ENCODE results near the gene DDX10.

Gene DDX10

DNA sequence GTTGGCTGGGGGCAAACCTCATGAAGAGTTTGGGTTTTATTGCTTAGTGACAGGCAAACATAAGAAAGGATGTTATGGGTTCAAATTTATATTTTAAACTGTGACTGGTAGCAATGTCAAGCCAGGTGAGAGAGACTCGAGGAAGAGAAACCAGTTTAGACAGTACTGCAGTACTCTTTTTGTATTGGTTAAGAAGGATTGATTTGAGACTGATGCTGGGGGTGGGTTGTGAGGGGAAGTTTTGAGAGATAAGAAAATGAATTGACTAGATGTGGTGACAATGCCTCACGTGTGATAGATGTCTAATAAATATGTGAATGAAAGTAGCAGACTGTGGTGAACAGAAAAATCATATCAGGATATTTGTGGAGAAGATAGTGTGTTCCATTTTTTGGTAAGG, 142.4 kb downstream of the DDX10 start:
- H3K4me3 ChIP-seq (replicated peaks; ENCODE audit: insufficient read depth, low read length), result no peak overlapping the region
- no peak for TF ChIP-seq SPI1 (IDR thresholded peaks at IDR 0.05; ENCODE audit: borderline replicate concordance, low read depth)
- TF ChIP-seq GABPA (IDR thresholded peaks at IDR 0.05; ENCODE audit: low read depth), result no peak
- TF ChIP-seq POLR2AphosphoS5 (IDR thresholded peaks at IDR 0.05; ENCODE audit: low read depth), result no peak
- TF ChIP-seq REST (IDR thresholded peaks at IDR 0.05; ENCODE audit: insufficient replicate concordance, low read depth), result no peak
- TF ChIP-seq, protein P1, sequence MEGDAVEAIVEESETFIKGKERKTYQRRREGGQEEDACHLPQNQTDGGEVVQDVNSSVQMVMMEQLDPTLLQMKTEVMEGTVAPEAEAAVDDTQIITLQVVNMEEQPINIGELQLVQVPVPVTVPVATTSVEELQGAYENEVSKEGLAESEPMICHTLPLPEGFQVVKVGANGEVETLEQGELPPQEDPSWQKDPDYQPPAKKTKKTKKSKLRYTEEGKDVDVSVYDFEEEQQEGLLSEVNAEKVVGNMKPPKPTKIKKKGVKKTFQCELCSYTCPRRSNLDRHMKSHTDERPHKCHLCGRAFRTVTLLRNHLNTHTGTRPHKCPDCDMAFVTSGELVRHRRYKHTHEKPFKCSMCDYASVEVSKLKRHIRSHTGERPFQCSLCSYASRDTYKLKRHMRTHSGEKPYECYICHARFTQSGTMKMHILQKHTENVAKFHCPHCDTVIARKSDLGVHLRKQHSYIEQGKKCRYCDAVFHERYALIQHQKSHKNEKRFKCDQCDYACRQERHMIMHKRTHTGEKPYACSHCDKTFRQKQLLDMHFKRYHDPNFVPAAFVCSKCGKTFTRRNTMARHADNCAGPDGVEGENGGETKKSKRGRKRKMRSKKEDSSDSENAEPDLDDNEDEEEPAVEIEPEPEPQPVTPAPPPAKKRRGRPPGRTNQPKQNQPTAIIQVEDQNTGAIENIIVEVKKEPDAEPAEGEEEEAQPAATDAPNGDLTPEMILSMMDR (IDR thresholded peaks at IDR 0.05; ENCODE audit: insufficient read depth, low read length), result no peak
- no peak for DNase-seq (ENCODE audit: low read depth in 1 of 2, low spot score in 1 of 2)
- H3K27me3 ChIP-seq (ENCODE audit: insufficient read depth, poor library complexity, severe bottlenecking), result no peaks in the 10 kb centered on the region
- H3K27ac ChIP-seq (replicated peaks), result no peak overlapping the region

DNA sequence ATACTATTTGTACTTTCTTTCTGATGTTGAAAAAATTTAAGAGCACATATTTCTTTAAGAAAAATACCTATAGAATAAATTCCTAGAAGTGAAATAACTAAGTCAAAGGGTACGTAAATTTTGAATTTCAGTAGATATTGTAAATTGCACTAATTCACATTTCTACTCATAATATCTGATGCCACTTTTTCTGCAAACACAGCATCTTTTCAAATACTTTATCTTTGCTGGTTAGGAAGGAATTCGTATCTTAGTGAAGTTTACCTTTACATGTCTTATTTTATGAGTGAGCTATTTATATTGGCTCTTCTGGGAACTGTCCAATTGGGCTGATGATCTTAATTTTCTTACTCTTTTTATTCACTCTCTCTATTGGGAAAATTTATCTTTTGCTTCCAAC, 148.2 kb downstream of the DDX10 start:
- Histone ChIP-seq H3K27ac (replicated peaks) (no peak overlapping the region), H3K27me3 (ENCODE audit: insufficient read depth, poor library complexity, severe bottlenecking) (no peaks in the 10 kb centered on the region), H3K4me3 (replicated peaks; ENCODE audit: insufficient read depth, low read length) (no peak overlapping the region)
- DNase-seq (ENCODE audit: low read depth in 1 of 2, low spot score in 1 of 2), result no peak
- no peak for TF ChIP-seq REST (IDR thresholded peaks at IDR 0.05; ENCODE audit: insufficient replicate concordance, low read depth)
- no peak for TF ChIP-seq GABPA (IDR thresholded peaks at IDR 0.05; ENCODE audit: low read depth)
- TF ChIP-seq, protein P1 (IDR thresholded peaks at IDR 0.05; ENCODE audit: insufficient read depth, low read length), result no peak
- TF ChIP-seq POLR2AphosphoS5 (IDR thresholded peaks at IDR 0.05; ENCODE audit: low read depth), result no peak
- no peak for TF ChIP-seq SPI1 (IDR thresholded peaks at IDR 0.05; ENCODE audit: borderline replicate concordance, low read depth)

- Histone ChIP-seq H3K4me3 (replicated peaks; ENCODE audit: insufficient read depth, low read length) (no peak overlapping the region), H3K27ac (replicated peaks) (peak overlapping the region; percentile 30; the same call in 1 of the 2 replicates), H3K27me3 (ENCODE audit: insufficient read depth, poor library complexity, severe bottlenecking) (no peaks in the 10 kb centered on the region)
- no peak for DNase-seq (ENCODE audit: low read depth in 1 of 2, low spot score in 1 of 2)
- TF ChIP-seq, protein P1 (IDR thresholded peaks at IDR 0.05; ENCODE audit: insufficient read depth, low read length), result no peak
- TF ChIP-seq GABPA (IDR thresholded peaks at IDR 0.05; ENCODE audit: low read depth), result no peak
- no peak for TF ChIP-seq POLR2AphosphoS5 (IDR thresholded peaks at IDR 0.05; ENCODE audit: low read depth)
- TF ChIP-seq SPI1 (IDR thresholded peaks at IDR 0.05; ENCODE audit: borderline replicate concordance, low read depth), result no peak
- TF ChIP-seq REST (IDR thresholded peaks at IDR 0.05; ENCODE audit: insufficient replicate concordance, low read depth), result no peak
Observed at GRCh38 chr11:108817976-108818375, 153.1 kb downstream of the DDX10 start.

All from HL-60 (cell line).